Stimulated activated CD4-positive, alpha-beta T cell treated with anti-CD3 and anti-CD28 coated beads, TNF-alpha, amount 100 ng/mL, for 4 hours (primary cell): Measurements from ENCODE around the gene AP4E1.
"Not testable (repeated sequence)": the region's sequence is repeated elsewhere in the genome, so short reads cannot be mapped to it uniquely, and the experiment has no call there.

ENCODE experiments used
- DNase-seq, 3 experiments: peaks; one replicate each; pipeline ENCODE4 v3.0.0-alpha.2; 2020; ENCODE audit warnings: low read depth in 3 of 3

AP4E1 gene

GRCh38 chr15:50945725-50946124 lies 37.2 kb downstream of the AP4E1 start:
- DNase-seq, result no peak

GRCh38 chr15:50950745-50951144 lies 42.3 kb downstream of the AP4E1 start:
- DNase-seq, result not testable (repeated sequence)

DNA sequence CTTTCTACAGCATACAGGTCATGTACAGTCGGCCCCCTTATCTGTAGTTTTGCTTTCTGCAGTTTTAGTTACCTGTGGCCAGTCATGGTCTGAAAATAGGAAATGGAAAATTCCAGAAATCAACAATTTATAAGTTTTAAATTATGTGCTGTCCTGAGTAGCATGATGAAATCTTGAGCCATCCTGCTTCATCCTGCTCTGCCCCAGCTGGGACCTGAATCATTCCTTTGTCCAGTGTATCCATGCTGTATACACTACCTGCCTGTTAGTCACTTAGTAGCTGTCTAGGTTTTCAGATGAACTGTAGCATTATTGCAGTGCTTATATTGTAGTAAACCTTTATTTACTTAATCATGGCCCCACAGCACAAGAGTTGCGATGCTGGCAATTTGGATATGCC lies 44.8 kb downstream of the AP4E1 start:
- no peak for DNase-seq

GRCh38 chr15:50954837-50955236 lies 46.4 kb downstream of the AP4E1 start:
- not testable (repeated sequence) for DNase-seq

DNA sequence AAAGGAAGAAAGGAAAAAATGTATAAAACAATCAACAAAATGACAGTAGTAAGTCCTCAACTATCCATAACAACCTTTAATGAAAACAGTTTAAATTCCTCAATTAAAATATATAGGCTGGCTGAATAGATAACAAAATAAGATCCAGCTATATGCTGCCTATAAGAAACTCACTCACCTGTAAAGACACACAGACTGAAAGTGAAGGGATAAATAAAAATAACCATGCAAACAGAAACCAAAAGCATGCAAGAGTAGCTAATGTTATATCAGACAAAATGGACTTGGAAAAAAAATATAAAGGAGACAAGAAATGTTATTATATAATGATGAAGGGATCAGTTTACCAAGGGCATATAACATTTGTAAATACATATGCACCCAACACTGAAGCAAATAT lies 51.2 kb downstream of the AP4E1 start:
- DNase-seq, result no peak

GRCh38 chr15:50964075-50964474 lies 55.6 kb downstream of the AP4E1 start:
- DNase-seq, result no peak

DNA sequence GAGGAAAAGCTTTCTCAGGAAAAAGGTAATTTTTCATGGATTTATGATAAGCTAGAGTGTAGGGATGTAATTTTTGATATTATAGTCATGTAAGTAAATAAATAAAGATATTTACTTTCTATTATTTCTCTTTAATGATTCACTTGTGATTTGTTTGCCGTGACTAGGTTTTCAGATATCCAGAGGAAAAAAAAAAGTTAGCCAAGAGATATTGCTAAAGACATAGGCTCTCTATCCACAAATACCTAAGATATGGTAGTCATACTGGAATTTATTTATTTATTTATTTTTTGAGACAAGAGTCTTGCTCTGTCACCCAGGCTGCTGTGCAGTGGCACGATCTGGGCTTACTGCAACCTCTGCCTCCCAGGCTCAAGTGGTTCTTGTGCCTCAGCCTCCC lies 59.9 kb downstream of the AP4E1 start:
- no peak for DNase-seq

GRCh38 chr15:50970524-50970923 lies 62.0 kb downstream of the AP4E1 start:
- no peak for DNase-seq

- DNase-seq, result no peak
These were observed 62.6 kb downstream of the AP4E1 start for GRCh38 chr15:50971115-50971514.

- no peak for DNase-seq
These were observed 63.1 kb downstream of the AP4E1 start for GRCh38 chr15:50971542-50971941.

DNA sequence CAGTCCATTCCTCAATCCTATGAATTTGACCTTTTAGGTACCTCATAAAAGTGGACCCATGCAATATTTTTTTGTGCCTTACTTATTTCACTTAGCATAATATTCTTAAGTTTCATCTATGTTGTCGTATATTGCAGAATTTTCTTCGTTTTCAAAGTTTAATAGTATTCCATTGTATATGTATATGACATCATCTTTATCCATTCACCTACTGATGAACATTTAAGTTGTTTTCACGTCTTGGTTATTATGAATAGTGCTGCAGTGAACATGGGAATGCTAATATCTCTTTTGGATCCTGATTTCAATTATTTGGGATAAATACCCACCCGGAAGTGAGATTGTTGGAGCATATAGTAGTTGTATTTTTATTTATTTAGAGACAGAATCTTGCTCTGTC lies 65.1 kb downstream of the AP4E1 start:
- DNase-seq, result no peak

GRCh38 chr15:50977162-50977561 lies 68.7 kb downstream of the AP4E1 start:
- no peak for DNase-seq

DNA sequence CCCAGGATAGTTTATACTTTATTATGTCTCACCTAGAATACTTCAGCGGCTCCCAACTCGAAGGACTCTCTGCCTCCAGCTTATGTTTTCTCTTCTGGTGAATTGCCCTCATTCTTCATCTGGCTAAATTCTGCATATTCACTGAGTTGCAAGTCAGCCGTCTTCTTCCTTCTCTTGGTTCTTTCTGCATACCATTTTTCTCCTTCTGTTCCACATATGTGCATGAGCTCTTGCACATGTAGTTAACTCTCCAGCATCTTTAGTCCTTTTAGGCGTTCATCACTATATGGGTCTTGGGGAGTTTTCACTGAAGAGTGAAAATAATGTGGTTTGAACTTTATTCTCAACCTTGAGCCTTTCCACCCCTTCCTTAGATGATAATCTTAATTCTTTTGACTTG lies 70.1 kb downstream of the AP4E1 start:
- DNase-seq, result no peak

DNA sequence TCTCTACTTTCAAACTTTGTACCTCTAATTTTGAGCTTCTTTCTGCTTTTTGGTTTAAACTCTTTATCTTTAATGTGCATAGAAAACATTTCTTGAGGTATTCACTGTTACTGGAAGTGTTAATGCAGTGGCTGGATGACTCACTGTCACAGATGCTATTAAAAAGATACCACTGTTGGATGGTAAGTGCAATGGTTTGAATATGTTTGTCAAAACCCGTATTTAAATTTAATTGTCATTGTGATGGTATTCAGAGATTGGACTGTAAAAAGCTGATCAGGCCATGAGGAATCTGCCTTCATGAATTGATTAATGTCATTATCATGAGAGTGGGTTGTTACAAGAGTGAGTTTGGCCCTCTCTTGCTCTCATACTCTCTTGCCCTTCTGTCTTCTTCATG lies 70.6 kb downstream of the AP4E1 start:
- DNase-seq, result no peak

DNA sequence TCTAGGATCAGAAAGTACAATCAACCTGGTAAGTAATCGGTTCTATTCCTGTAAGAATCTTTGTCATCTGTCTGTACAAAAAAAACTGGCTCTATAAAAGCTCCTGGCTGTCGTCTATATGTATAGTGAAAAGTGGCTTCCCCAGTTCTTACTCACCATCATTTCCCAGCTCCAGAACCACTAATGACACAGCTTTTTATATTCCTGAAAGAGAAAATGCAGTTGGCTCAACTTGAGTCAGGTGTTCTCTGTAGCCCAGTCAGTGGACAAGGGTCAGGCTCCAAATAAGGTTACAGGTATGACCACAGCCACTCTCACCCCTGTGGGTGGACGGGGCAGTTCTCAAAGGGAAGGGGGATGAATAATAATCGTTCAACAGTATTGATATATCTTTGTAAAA lies 85.1 kb downstream of the AP4E1 start:
- no peak for DNase-seq

DNA sequence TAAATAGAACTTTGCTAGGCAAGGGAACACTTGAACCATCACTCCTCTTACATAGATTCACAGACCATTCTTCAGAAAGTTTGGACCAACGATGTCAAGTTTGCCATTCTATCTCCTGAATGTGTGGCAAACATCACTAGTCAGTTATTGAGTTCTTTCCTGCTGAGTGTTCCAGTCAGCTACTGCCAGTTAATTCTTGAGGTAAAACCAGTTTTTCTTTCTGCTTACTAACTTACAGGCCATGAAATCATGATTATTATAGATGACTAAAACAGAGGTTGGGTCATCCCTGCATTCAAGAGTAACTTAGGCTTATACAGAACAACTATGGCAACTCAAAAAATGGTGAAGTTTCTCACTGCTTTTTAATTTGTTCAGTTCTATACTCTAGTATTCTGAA lies 88.2 kb downstream of the AP4E1 start:
- DNase-seq, result no peak

DNA sequence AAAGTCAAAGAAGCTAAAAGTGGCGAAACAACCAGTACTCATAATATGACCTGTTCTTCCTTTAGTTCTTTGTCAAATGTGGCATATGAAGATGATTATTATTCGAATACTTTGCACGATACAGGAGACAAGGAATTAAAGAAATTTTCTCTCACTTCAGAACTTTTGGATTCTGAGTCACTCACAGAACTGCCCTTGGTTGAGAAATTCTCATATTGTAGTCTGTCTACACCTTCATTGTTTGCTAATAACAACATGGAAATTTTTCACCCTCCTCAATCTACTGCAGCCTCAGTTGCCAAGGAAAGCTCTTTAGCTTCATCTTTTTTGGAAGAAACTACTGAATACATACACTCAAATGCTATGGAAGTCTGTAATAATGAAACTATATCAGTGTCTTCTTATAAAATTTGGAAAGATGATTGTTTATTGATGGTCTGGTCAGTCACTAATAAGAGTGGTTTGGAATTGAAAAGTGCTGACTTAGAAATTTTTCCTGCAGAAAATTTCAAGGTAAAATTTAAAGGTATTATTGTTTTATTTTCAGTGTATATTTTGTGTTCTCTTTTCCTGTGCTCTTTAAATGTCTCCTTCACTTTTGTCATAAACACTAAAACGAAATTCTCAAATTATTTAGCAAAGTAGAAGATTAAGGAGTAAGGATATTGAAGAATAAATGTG lies 89.0 kb downstream of the AP4E1 start:
- DNase-seq, result no peak

- no peak for DNase-seq
These were observed 95.6 kb downstream of the AP4E1 start for GRCh38 chr15:51004103-51004551.

DNA sequence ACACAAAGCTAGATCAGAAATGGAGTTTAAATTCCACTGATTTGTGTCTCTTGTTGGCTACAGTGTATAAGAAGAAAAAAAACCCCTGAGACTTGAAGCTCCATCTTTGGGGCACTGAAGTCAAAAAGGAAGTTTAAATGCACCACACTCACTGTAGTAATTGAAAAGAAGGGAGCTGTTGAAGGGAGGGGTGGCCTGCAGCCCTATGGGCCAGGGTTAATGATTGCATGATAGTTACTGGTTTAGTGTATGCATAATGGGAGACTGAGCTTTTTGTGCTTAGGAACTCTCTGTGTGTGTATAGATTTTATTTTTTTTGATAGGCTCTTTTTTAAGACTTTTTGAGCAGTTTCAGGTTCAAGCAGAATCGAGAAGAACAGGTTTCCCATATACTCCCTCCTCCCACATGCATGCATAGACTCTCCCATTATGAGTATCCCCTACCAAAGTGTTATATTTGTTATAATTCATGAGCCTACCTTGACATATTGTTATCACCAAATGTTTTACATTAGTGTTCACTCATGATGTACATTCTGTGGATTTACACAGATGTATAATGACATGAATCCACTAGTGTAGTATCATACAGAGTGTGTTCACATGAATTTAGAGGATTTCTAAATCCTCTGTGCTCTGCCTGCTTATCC lies 98.0 kb downstream of the AP4E1 start:
- no peak for DNase-seq

DNA sequence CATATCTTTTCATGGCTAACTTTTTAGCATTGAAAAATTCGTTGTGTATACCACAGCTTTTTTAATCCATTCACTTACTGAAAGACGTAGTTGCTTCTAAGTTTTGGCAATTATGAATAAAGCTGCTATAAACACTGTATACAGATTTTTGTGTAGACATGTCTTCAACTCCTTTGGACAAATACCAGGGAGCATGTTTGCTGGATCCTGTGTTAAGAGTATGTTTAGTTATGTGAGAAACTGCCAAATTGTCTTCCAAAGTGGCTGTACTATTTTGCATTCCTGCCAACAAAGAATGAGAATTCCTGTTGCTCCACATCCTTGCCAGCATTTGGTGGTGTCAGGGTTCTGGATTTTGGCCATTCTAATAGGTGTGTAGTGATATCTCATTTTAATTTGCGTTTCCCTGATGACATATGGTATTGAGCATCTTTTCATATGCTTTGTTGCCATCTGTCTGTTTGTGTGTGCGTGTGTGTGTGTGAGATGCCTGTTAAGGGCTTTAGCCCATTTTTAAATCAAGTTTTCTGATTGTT lies 98.7 kb downstream of the AP4E1 start:
- DNase-seq, result no peak

GRCh38 chr15:51011212-51011611 lies 102.7 kb downstream of the AP4E1 start:
- no peak for DNase-seq

GRCh38 chr15:51016615-51017014 lies 108.1 kb downstream of the AP4E1 start:
- no peak for DNase-seq

DNA sequence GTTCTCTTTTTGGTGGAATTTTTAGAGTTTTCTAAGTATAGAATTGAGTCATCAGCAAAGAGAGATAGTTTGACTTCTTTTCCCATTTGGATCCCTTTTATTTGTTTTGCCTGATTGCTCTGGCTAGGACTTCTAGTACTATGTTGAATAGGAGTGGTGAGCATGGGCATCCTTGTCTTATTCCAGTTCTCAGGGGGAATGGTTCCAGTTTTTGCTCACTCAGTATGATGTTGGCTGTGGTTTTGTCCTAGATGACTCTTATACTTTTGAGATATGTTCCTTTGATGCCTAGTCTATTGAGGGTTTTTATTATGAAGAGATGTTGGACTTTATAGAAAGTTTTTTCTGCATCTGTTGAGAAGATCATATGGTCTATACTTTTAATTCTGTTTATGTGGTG lies 113.7 kb downstream of the AP4E1 start:
- no peak for DNase-seq
